Breast epithelium (tissue), 3 donors: Measurements from ENCODE around the gene THOC6.

Experiments
- POLR2A ChIP-seq: fragments of 450-650 bp; IDR thresholded peaks from one replicate; pipeline ENCODE4 v1.6.1; 2016; ENCODE audit warnings: antibody characterized with exemption, mild to moderate bottlenecking, moderate library complexity
- TF ChIP-seq, protein P1 (sequence below), 3 donors: fragments of 450-650 bp; IDR thresholded peaks; one replicate each; pipeline ENCODE4 v1.5.1; 2016 to 2017; ENCODE audit warnings: antibody characterized with exemption in 3 of 3, mild to moderate bottlenecking in 3 of 3, moderate library complexity in 3 of 3

DNA sequence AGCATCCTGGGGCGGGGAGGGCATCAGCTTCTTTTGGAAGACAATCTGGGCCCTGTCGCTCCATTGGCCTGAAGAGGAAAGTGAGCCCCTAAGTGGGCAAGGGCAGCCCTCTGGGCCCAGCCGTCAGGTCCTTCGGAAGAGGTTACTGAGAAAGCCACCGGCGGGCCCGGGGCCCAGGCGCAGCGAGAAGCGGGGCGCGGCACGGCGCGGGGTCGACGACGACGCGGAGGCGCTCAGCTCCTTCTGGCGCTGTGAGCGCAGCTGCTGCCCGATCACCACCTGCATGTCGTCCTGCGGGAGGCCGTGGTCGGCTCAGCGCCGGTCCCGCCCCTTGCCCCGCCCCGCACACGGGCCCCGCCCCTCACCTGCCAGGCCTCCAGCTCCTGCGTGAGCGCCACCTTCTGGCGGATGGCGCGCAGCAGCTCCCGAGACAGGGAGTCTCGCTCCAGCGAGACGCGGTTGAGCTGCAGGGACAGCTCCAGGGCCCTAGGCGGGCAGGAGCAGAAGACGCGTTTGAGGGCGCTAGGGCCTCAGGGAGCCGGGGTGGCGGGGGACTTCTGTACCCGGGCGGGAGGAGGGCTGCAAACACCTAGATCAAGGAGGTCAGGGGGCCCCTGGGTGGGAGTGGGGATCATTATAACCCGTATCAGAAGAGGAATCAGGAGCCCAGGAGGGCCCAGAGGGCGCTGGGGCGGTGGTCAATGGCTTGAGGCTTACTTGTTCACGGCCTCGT, 4.3 kb downstream of the THOC6 start:
- TF ChIP-seq, protein P1, sequence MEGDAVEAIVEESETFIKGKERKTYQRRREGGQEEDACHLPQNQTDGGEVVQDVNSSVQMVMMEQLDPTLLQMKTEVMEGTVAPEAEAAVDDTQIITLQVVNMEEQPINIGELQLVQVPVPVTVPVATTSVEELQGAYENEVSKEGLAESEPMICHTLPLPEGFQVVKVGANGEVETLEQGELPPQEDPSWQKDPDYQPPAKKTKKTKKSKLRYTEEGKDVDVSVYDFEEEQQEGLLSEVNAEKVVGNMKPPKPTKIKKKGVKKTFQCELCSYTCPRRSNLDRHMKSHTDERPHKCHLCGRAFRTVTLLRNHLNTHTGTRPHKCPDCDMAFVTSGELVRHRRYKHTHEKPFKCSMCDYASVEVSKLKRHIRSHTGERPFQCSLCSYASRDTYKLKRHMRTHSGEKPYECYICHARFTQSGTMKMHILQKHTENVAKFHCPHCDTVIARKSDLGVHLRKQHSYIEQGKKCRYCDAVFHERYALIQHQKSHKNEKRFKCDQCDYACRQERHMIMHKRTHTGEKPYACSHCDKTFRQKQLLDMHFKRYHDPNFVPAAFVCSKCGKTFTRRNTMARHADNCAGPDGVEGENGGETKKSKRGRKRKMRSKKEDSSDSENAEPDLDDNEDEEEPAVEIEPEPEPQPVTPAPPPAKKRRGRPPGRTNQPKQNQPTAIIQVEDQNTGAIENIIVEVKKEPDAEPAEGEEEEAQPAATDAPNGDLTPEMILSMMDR (IDR thresholded peaks at IDR 0.05): peak in 2 of 3 donors; percentile 42 to 68
- TF ChIP-seq POLR2A: no peak
